HepG2 (cell line): ENCODE results near the gene PMS1. TPM values are rescaled to one million over a fixed set of nuclear protein-coding genes. Genes with fewer than 3 reads are reported as not detected.
A peak's percentile ranks its signal among the peaks of the same experiment; 100 is the strongest.

Experiments used
- AGO1 ChIP-seq: fragments of 200-400 bp; formaldehyde crosslinking; IDR thresholded peaks from 2 replicates; pipeline ENCODE4 v1.6.1; 2017; ENCODE audit warnings: mild to moderate bottlenecking, low read depth, low read length, moderate library complexity; ENCODE audit not compliant: poor library complexity, severe bottlenecking
- CBX1 ChIP-seq: IDR thresholded peaks from one replicate; pipeline ENCODE4 v1.6.1; 2016; ENCODE audit warnings: antibody characterized with exemption, low read depth
- FLYWCH1 ChIP-seq: sonication (generic); formaldehyde crosslinking; IDR thresholded peaks from 2 replicates; pipeline ENCODE4 v1.8.1; 2023; ENCODE audit warnings: mild to moderate bottlenecking, missing genetic modification reagents
- KLF12 ChIP-seq: sonication (generic); formaldehyde crosslinking; IDR thresholded peaks from 2 replicates; pipeline ENCODE4 v1.4.0; 2020; ENCODE audit warnings: missing genetic modification reagents, borderline replicate concordance
- KLF9 ChIP-seq: IDR thresholded peaks from 2 replicates; pipeline ENCODE4 v1.6.1; 2016; ENCODE audit warnings: low read depth
- MYPOP ChIP-seq: sonication (generic); formaldehyde crosslinking; IDR thresholded peaks from 2 replicates; pipeline ENCODE4 v1.8.1; 2023; ENCODE audit warnings: mild to moderate bottlenecking, moderate library complexity, missing genetic modification reagents
- RBFOX2 ChIP-seq: fragments of 200-400 bp; formaldehyde crosslinking; IDR thresholded peaks from 2 replicates; pipeline ENCODE4 v1.6.1; 2017; ENCODE audit warnings: low read depth, mild to moderate bottlenecking, low read length
- SALL1 ChIP-seq: sonication (generic); formaldehyde crosslinking; IDR thresholded peaks from 2 replicates; pipeline ENCODE4 v1.8.0; 2022; ENCODE audit warnings: mild to moderate bottlenecking, missing genetic modification reagents
- SATB2 ChIP-seq: sonication (generic); formaldehyde crosslinking; IDR thresholded peaks from 2 replicates; pipeline ENCODE4 v1.5.0; 2020; ENCODE audit warnings: missing genetic modification reagents
- SIN3A ChIP-seq: IDR thresholded peaks from 2 replicates; pipeline ENCODE4 v1.6.1; 2011; ENCODE audit warnings: low read depth, mild to moderate bottlenecking, control low read depth, low read length, borderline replicate concordance
- SKIL ChIP-seq: sonication (generic); formaldehyde crosslinking; IDR thresholded peaks from 2 replicates; pipeline ENCODE4 v1.8.0; 2022; ENCODE audit warnings: missing genetic modification reagents, mild to moderate bottlenecking, moderate library complexity, borderline replicate concordance
- SNAI1 ChIP-seq: sonication (generic); formaldehyde crosslinking; IDR thresholded peaks from 2 replicates; pipeline ENCODE4 v1.5.0; 2020; ENCODE audit warnings: mild to moderate bottlenecking, missing genetic modification reagents, borderline replicate concordance
- SP5 ChIP-seq: IDR thresholded peaks from 2 replicates; pipeline ENCODE4 v1.6.1; 2016; ENCODE audit warnings: low read depth, borderline replicate concordance
- THAP7 ChIP-seq: sonication (generic); formaldehyde crosslinking; IDR thresholded peaks from 2 replicates; pipeline ENCODE4 v1.8.1; 2023; ENCODE audit warnings: mild to moderate bottlenecking, missing genetic modification reagents
- TOE1 ChIP-seq: sonication (generic); formaldehyde crosslinking; IDR thresholded peaks from 2 replicates; pipeline ENCODE4 v1.4.0; 2020; ENCODE audit warnings: mild to moderate bottlenecking, missing genetic modification reagents
- WIZ ChIP-seq: sonication (generic); formaldehyde crosslinking; IDR thresholded peaks from 2 replicates; pipeline ENCODE4 v1.5.1; 2020; ENCODE audit warnings: mild to moderate bottlenecking, missing genetic modification reagents
- ZNF317 ChIP-seq: sonication (generic); formaldehyde crosslinking; IDR thresholded peaks from 2 replicates; pipeline ENCODE4 v1.5.0; 2020; ENCODE audit warnings: mild to moderate bottlenecking, missing genetic modification reagents
- ZNF33B ChIP-seq: sonication (generic); formaldehyde crosslinking; IDR thresholded peaks from 2 replicates; pipeline ENCODE4 v1.5.1; 2020; ENCODE audit warnings: mild to moderate bottlenecking, missing genetic modification reagents
- ZNF343 ChIP-seq: sonication (generic); formaldehyde crosslinking; IDR thresholded peaks from 2 replicates; pipeline ENCODE4 v1.4.0; 2020; ENCODE audit warnings: mild to moderate bottlenecking, missing genetic modification reagents
- ZNF503 ChIP-seq: sonication (generic); formaldehyde crosslinking; IDR thresholded peaks from 2 replicates; pipeline ENCODE4 v1.4.0; 2020; ENCODE audit warnings: missing genetic modification reagents
- ZNF672 ChIP-seq: sonication (generic); formaldehyde crosslinking; IDR thresholded peaks from 2 replicates; pipeline ENCODE4 v1.8.1; 2022; ENCODE audit warnings: missing genetic modification reagents
- ZNF747 ChIP-seq: sonication (generic); formaldehyde crosslinking; IDR thresholded peaks from 2 replicates; pipeline ENCODE4 v1.8.1; 2023; ENCODE audit warnings: missing genetic modification reagents, mild to moderate bottlenecking, borderline replicate concordance
- ZNF878 ChIP-seq: sonication (generic); formaldehyde crosslinking; IDR thresholded peaks from 2 replicates; pipeline ENCODE4 v1.8.1; 2023; ENCODE audit warnings: mild to moderate bottlenecking, missing genetic modification reagents, moderate library complexity
- polyA plus RNA-seq, 8 experiments: library from polyadenylated mRNA; depleted of rRNA in 3 of 8; stranded (reverse) in 7 of 8; unstranded in 1 of 8; fragments of >200 nt; fragmentation: Illumina TruSeq in 4 of 8; extraction: Trizol in 4 of 8; gene quantifications; 2 replicates each; pipeline versions ENCODE4 v1.2.1 to v1.2.3, GENCODE V29; 2011 to 2016; ENCODE audit warnings: low read depth in 4 of 8, missing spikeins in 1 of 8, mixed read lengths in 1 of 8; ENCODE audit not compliant: insufficient read depth in 1 of 8
- total RNA-seq, 5 experiments: library from RNA; depleted of rRNA; stranded (reverse); fragments of >200 nt; fragmentation: Illumina TruSeq; extraction: Trizol; gene quantifications; 2 replicates each; pipeline ENCODE4 v1.2.3, GENCODE V29; 2016; ENCODE audit warnings: low read depth in 1 of 5

The PMS1 gene
- total and polyA plus RNA-seq, 2 of the 13 experiments (the other 11 are each of a cell fraction or from before 2014, with no cell fraction given) = 14.6 to 39.9 TPM

GRCh38 chr2:189783927-189784867 is at the start of gene PMS1, which contains the start of gene ORMDL1 (continued):
- peak; percentile 49; the same call in 1 of the 2 replicates for TF ChIP-seq SKIL (CRISPR knock-in tag)
- TF ChIP-seq FLYWCH1 (CRISPR knock-in tag) = peak; percentile 86; the same call in 1 of the 2 replicates
- peak; percentile 96; the same call in 1 of the 2 replicates for TF ChIP-seq KLF12
- TF ChIP-seq RBFOX2 = peak; percentile 99
- no peak for TF ChIP-seq TOE1 (CRISPR knock-in tag)
- peak; percentile 52 for TF ChIP-seq SP5
- TF ChIP-seq CBX1 = peak; percentile 91
- TF ChIP-seq SIN3A = peak; percentile 90
- peak; percentile 95 for TF ChIP-seq ZNF33B (CRISPR knock-in tag)
- peak; percentile 92 for TF ChIP-seq ZNF317
- TF ChIP-seq ZNF503 (CRISPR knock-in tag) = peak; percentile 83
- TF ChIP-seq KLF9 (CRISPR knock-in tag) = no peak
- peak; percentile 99 for TF ChIP-seq AGO1
- peak; percentile 94 for TF ChIP-seq ZNF747 (CRISPR knock-in tag)
- TF ChIP-seq WIZ (CRISPR knock-in tag) = no peak
- TF ChIP-seq MYPOP (CRISPR knock-in tag) = peak; percentile 98
- TF ChIP-seq ZNF878 (CRISPR knock-in tag) = peak; percentile 86
- peak; percentile 50; the same call in 1 of the 2 replicates for TF ChIP-seq ZNF672
- peak; percentile 92; the same call in 1 of the 2 replicates for TF ChIP-seq SNAI1
- TF ChIP-seq THAP7 (CRISPR knock-in tag) = peak; percentile 96
- peak; percentile 91 for TF ChIP-seq SALL1
- TF ChIP-seq ZNF343 (CRISPR knock-in tag) = peak; percentile 95; the same call in 1 of the 2 replicates
- TF ChIP-seq SATB2 (CRISPR knock-in tag) = 0 out of 2 replicates have a peak, but pooled peaks have one; percentile 82
